Keratinocyte (primary cell): ENCODE measurements around the gene CCDC192. TPM values are rescaled to one million over a fixed set of nuclear protein-coding genes. Genes with fewer than 3 reads are reported as not detected.

Experiments used
- DNase-seq: peaks from one replicate; pipeline ENCODE4 v3.0.0-alpha.2; 2011; ENCODE audit warnings: low read depth, missing footprints, low spot score
- FAIRE-seq: peaks from 2 replicates; lab custom pipeline; 2011; peaks lifted over from hg19 to GRCh38; lab: Jason Lieb, UNC
- H2AFZ ChIP-seq: 2 replicates; pipeline ENCODE4 v1.6.0; 2012; ENCODE audit warnings: low read length, control low read depth, inconsistent platforms; ENCODE audit not compliant: control insufficient read depth
- H3K27ac ChIP-seq: 2 replicates; pipeline ENCODE4 v1.5.1; 2011; ENCODE audit warnings: low read length; ENCODE audit not compliant: control insufficient read depth, insufficient read depth
- H3K27me3 ChIP-seq: 3 replicates; pipeline ENCODE4 v1.6.0; 2011; ENCODE audit warnings: low read length; ENCODE audit not compliant: control insufficient read depth, insufficient read depth; ENCODE audit errors: extremely low read depth
- H3K36me3 ChIP-seq, 2 experiments: 2 replicates in 1 of 2; 3 replicates in 1 of 2; pipeline ENCODE4 v1.5.1; 2011; ENCODE audit warnings: low read length in 2 of 2, mild to moderate bottlenecking in 1 of 2; ENCODE audit not compliant: control insufficient read depth in 2 of 2, insufficient read depth in 2 of 2; ENCODE audit errors: extremely low read depth in 1 of 2
- H3K4me1 ChIP-seq: 3 replicates; pipeline ENCODE4 v1.5.1; 2011; ENCODE audit warnings: low read length; ENCODE audit not compliant: control insufficient read depth, insufficient read depth; ENCODE audit errors: extremely low read depth
- H3K4me2 ChIP-seq: 3 replicates; pipeline ENCODE4 v1.6.0; 2011; ENCODE audit warnings: low read depth, low read length; ENCODE audit not compliant: control insufficient read depth, insufficient read depth; ENCODE audit errors: extremely low read depth
- H3K4me3 ChIP-seq, 3 experiments: fragments of 200-600 bp in 1 of 3; sonication (generic) in 1 of 3; 2 replicates in 2 of 3; 3 replicates in 1 of 3; pipeline ENCODE4 v1.5.1; 2011 to 2016; ENCODE audit warnings: low read length in 3 of 3, mild to moderate bottlenecking in 3 of 3, control low read depth in 2 of 3, inconsistent platforms in 1 of 3, low read depth in 1 of 3, mixed read lengths in 1 of 3, mixed run types in 1 of 3, moderate library complexity in 1 of 3; ENCODE audit not compliant: control insufficient read depth in 2 of 3, insufficient read depth in 2 of 3; ENCODE audit errors: extremely low read depth in 1 of 3
- H3K79me2 ChIP-seq: 2 replicates; pipeline ENCODE4 v1.6.0; 2012; ENCODE audit warnings: low read length; ENCODE audit not compliant: control insufficient read depth, insufficient read depth
- H3K9ac ChIP-seq: 3 replicates; pipeline ENCODE4 v1.6.0; 2011; ENCODE audit warnings: low read length; ENCODE audit not compliant: control insufficient read depth, insufficient read depth; ENCODE audit errors: extremely low read depth
- H3K9me1 ChIP-seq: 3 replicates; pipeline ENCODE4 v1.6.0; 2011; ENCODE audit warnings: low read length; ENCODE audit not compliant: control insufficient read depth, insufficient read depth; ENCODE audit errors: extremely low read depth
- H3K9me3 ChIP-seq: 2 replicates; pipeline ENCODE4 v1.5.1; 2012; ENCODE audit warnings: low read depth, low read length; ENCODE audit not compliant: control insufficient read depth
- H4K20me1 ChIP-seq: 3 replicates; pipeline ENCODE4 v1.6.0; 2011; ENCODE audit warnings: low read length; ENCODE audit not compliant: control insufficient read depth, insufficient read depth; ENCODE audit errors: extremely low read depth
- CTCF ChIP-seq, 3 experiments: IDR thresholded peaks in 1 of 3; conservative IDR thresholded peaks in 1 of 3; optimal IDR thresholded peaks in 1 of 3; 2 replicates in 2 of 3; 3 replicates in 1 of 3; pipeline versions ENCODE3 to v1.5.1; 2011; ENCODE audit warnings: low read length in 3 of 3, mild to moderate bottlenecking in 3 of 3, moderate library complexity in 2 of 3, control low read depth in 1 of 3, inconsistent platforms in 1 of 3; ENCODE audit not compliant: insufficient read depth in 2 of 3; ENCODE audit errors: extremely low read depth in 1 of 3
- EZH2 ChIP-seq: IDR thresholded peaks from one replicate; pipeline ENCODE4 v1.6.1; 2012; ENCODE audit warnings: inconsistent platforms, mild to moderate bottlenecking, low read length, moderate library complexity
- dilution Hi-C: fragments of 300-500 bp; cut with MboI; formaldehyde crosslinking; loops from one replicate; pipeline ENCODE4 v1.7.0; 2020; ENCODE audit warnings: low sequenced_read_pairs; ENCODE audit not compliant: extremely low pct_ligation_motif_present
- polyA plus RNA-seq, 5 experiments: library from polyadenylated mRNA; depleted of rRNA in 3 of 5; stranded (reverse) in 3 of 5; stranded (forward) in 1 of 5; unstranded in 1 of 5; fragments of >200 nt; gene quantifications; 1 replicate in 1 of 5; 2 replicates in 3 of 5; 3 replicates in 1 of 5; pipeline versions ENCODE4 v1.2.1 to v1.2.3, GENCODE V29; 2011 to 2012; ENCODE audit warnings: missing spikeins in 2 of 5, low read depth in 1 of 5, low replicate concordance in 1 of 5

Gene CCDC192
- polyA plus RNA-seq, 1 donor (not counting 4 experiments of a cell fraction or from before 2014, with no cell fraction given), result not detected

DNA sequence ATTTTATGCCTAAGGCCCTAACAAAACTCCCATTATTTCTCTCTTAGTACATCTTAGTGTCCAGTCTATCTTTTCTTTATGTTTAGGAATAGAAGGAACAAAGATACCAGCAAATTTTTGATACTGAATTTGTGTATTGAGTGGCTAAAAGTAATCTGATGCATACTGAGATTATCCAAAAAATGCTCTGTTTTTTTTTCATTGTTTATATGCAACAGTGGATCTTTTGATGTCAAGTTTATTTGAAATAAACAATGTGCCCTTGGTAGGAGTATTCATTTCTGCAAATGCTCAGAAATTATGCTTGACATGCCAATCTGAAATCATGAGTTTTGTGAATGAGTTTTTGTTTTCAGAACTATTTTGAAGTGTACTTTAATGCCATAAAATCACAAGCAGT is 58.7 kb downstream of the CCDC192 start:
- no peak overlapping the region for H3K4me3 ChIP-seq
- no peak for FAIRE-seq
- H3K4me1 ChIP-seq, result no peaks in the 10 kb centered on the region
- H2AFZ ChIP-seq, result no peak overlapping the region
- H3K9ac ChIP-seq, result no peak overlapping the region
- TF ChIP-seq CTCF (optimal IDR thresholded peaks at IDR 0.05 in 1 of 3, IDR thresholded peaks at IDR 0.05 in 1 of 3, conservative IDR thresholded peaks at IDR 0.05 in 1 of 3; ENCODE audit: extremely low read depth in 1 of 3, insufficient read depth in 2 of 3, low read length in 3 of 3) (no peak), EZH2 (no peak)
- H3K9me3 ChIP-seq, result no peaks in the 10 kb centered on the region
- H3K27ac ChIP-seq, result no peak overlapping the region
- no peaks in the 10 kb centered on the region for H3K9me1 ChIP-seq
- DNase-seq, result no peak
- H4K20me1 ChIP-seq, result no peaks in the 10 kb centered on the region
- dilution Hi-C loops, result no loop called here
- no peaks in the 10 kb centered on the region for H3K27me3 ChIP-seq
- H3K4me2 ChIP-seq, result no peak overlapping the region
- H3K79me2 ChIP-seq, result no peaks in the 10 kb centered on the region
- no peaks in the 10 kb centered on the region for H3K36me3 ChIP-seq

DNA sequence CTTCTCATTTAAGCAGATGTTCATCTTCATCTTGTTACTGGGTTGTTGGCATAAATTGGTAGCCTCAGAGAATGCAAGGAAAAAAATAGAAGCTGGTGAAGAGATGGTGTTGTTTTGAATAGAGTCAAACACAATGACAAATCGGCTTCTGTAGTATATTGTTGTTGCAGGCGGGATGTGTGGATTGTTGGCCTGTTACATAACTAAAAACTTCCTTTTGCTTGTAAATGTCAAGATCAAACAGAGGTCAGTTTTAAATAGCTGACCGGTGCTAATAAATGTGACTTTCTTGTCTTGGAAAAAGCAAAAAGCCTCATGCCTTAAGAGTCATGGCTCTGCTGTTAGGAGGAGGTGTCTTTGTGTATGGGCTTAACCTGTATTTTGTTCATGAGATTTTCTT is 59.2 kb downstream of the CCDC192 start:
- dilution Hi-C loops, result no loop called here
- H3K36me3 ChIP-seq, result no peaks in the 10 kb centered on the region
- H3K9me3 ChIP-seq, result no peaks in the 10 kb centered on the region
- no peaks in the 10 kb centered on the region for H3K4me1 ChIP-seq
- no peak overlapping the region for H2AFZ ChIP-seq
- H4K20me1 ChIP-seq, result no peaks in the 10 kb centered on the region
- no peak overlapping the region for H3K27ac ChIP-seq
- no peak overlapping the region for H3K4me2 ChIP-seq
- H3K9ac ChIP-seq, result no peak overlapping the region
- no peaks in the 10 kb centered on the region for H3K79me2 ChIP-seq
- DNase-seq (no peak), FAIRE-seq (peak; percentile 9)
- no peak overlapping the region for H3K4me3 ChIP-seq
- TF ChIP-seq EZH2 (no peak), CTCF (optimal IDR thresholded peaks at IDR 0.05 in 1 of 3, IDR thresholded peaks at IDR 0.05 in 1 of 3, conservative IDR thresholded peaks at IDR 0.05 in 1 of 3; ENCODE audit: extremely low read depth in 1 of 3, insufficient read depth in 2 of 3, low read length in 3 of 3) (no peak)
- H3K9me1 ChIP-seq, result no peaks in the 10 kb centered on the region
- H3K27me3 ChIP-seq, result no peaks in the 10 kb centered on the region
